ENCODE measurements around the gene PRR23B.

Gene PRR23B

GRCh38 chr3:138974462-138974861 lies 46.3 kb downstream of the PRR23B start:
- DNase-seq (no peak), ATAC-seq (no peak)

- ATAC-seq: no peak
- DNase-seq: no peak
Observed at GRCh38 chr3:138972941-138973340, 47.8 kb downstream of the PRR23B start.

GRCh38 chr3:138971766-138972320 lies 48.9 kb downstream of the PRR23B start:
- no peak for ATAC-seq
- no peak for DNase-seq

Measured in stimulated activated naive CD8-positive, alpha-beta T cell treated with anti-CD3 and anti-CD28 coated beads, Interleukin-15, Interleukin-2, amounts not matched to agents 100 U/mL and 50 U/mL, for 24 hours (primary cell).